Activated CD4-positive, alpha-beta T cell treated with anti-CD3 and anti-CD28 coated beads for 4 hours (primary cell): ENCODE results near the gene HS2ST1.
"Not testable (repeated sequence)": the region's sequence is repeated elsewhere in the genome, so short reads cannot be mapped to it uniquely, and the experiment has no call there.

Experiments
- DNase-seq, 2 donors: peaks; one replicate each; pipeline ENCODE4 v3.0.0-alpha.2; 2020

Gene HS2ST1

GRCh38 chr1:86926883-86927282, 12.4 kb downstream of the HS2ST1 start:
- no peak for DNase-seq

GRCh38 chr1:86928819-86929218, 14.4 kb downstream of the HS2ST1 start:
- DNase-seq: no peak

GRCh38 chr1:86933051-86933450, 18.6 kb downstream of the HS2ST1 start:
- no peak for DNase-seq

GRCh38 chr1:86933562-86934377, 19.3 kb downstream of the HS2ST1 start:
- no peak for DNase-seq

- DNase-seq: no peak
Observed at GRCh38 chr1:86938450-86938849, 24.0 kb downstream of the HS2ST1 start.

- no peak for DNase-seq
Observed at GRCh38 chr1:86938855-86939254, 24.4 kb downstream of the HS2ST1 start.

GRCh38 chr1:86939406-86939805, 25.0 kb downstream of the HS2ST1 start:
- no peak for DNase-seq

- DNase-seq: no peak
Observed at GRCh38 chr1:86940599-86940998, 26.2 kb downstream of the HS2ST1 start.

- DNase-seq: no peak
Observed at GRCh38 chr1:86942042-86942441, 27.6 kb downstream of the HS2ST1 start.

- no peak for DNase-seq
Observed at GRCh38 chr1:86942743-86943142, 28.3 kb downstream of the HS2ST1 start.

- DNase-seq: no peak
Observed at GRCh38 chr1:86948212-86948611, 33.8 kb downstream of the HS2ST1 start.

GRCh38 chr1:86950712-86951419, 36.4 kb downstream of the HS2ST1 start:
- no peak for DNase-seq

GRCh38 chr1:86951430-86951829, 37.0 kb downstream of the HS2ST1 start:
- DNase-seq: no peak

- DNase-seq: no peak
Observed at GRCh38 chr1:86953167-86953566, 38.7 kb downstream of the HS2ST1 start.

- no peak for DNase-seq
Observed at GRCh38 chr1:86955678-86956077, 41.2 kb downstream of the HS2ST1 start.

GRCh38 chr1:86956221-86956620, 41.8 kb downstream of the HS2ST1 start:
- DNase-seq: no peak

GRCh38 chr1:86957221-86957620, 42.8 kb downstream of the HS2ST1 start:
- DNase-seq: no peak

GRCh38 chr1:86960548-86960947, 46.1 kb downstream of the HS2ST1 start:
- DNase-seq: no peak

GRCh38 chr1:86963841-86964240, 49.4 kb downstream of the HS2ST1 start:
- DNase-seq: not testable (repeated sequence)

- DNase-seq: peak; percentile 9 to 26
Observed at GRCh38 chr1:86965012-86965826, 50.8 kb downstream of the HS2ST1 start.

- DNase-seq: no peak
Observed at GRCh38 chr1:86965827-86966182, 51.4 kb downstream of the HS2ST1 start.

- DNase-seq: no peak
Observed at GRCh38 chr1:86970938-86971337, 56.5 kb downstream of the HS2ST1 start.

GRCh38 chr1:86971778-86972177, 57.3 kb downstream of the HS2ST1 start:
- DNase-seq: no peak

- DNase-seq: no peak
Observed at GRCh38 chr1:86972262-86972661, 57.8 kb downstream of the HS2ST1 start.
